Adipocyte (in vitro differentiated cells): ENCODE data around the gene CDK14.

ENCODE experiments used
- DNase-seq: peaks from one replicate; pipeline ENCODE4 v3.0.0-alpha.2; 2015; ENCODE audit warnings: low read depth
- H3K27me3 ChIP-seq: replicated peaks from 2 replicates; pipeline ENCODE4 v1.7.0; 2013; ENCODE audit warnings: mild to moderate bottlenecking, low read length, moderate library complexity; ENCODE audit not compliant: control insufficient read depth, insufficient read depth
- H3K36me3 ChIP-seq: 2 replicates; pipeline ENCODE4 v1.7.0; 2013; ENCODE audit warnings: low read length, mild to moderate bottlenecking, moderate library complexity; ENCODE audit not compliant: control insufficient read depth, insufficient read depth, severe bottlenecking
- H3K4me1 ChIP-seq: 2 replicates; pipeline ENCODE4 v1.7.0; 2013; ENCODE audit warnings: mild to moderate bottlenecking, low read length, moderate library complexity; ENCODE audit not compliant: control insufficient read depth, insufficient read depth
- H3K4me3 ChIP-seq: 2 replicates; pipeline ENCODE4 v1.7.0; 2013; ENCODE audit warnings: mild to moderate bottlenecking, low read length, moderate library complexity
- H3K9ac ChIP-seq: 2 replicates; pipeline ENCODE4 v1.7.0; 2013; ENCODE audit warnings: mild to moderate bottlenecking, low read length, moderate library complexity
- H3K9me3 ChIP-seq: 2 replicates; pipeline ENCODE4 v1.7.0; 2013; ENCODE audit warnings: mild to moderate bottlenecking, low read length, moderate library complexity; ENCODE audit not compliant: control insufficient read depth

CDK14 gene

GRCh38 chr7:90595801-90596670 lies at the start of gene CDK14:
TSS of gene CDK14 (plus strand) at chr7:90596321. CDS start at chr7:90596628, 307 bp downstream.
- peak within 1 kb of the TSS; percentile 86 for H3K9ac ChIP-seq
- no peaks in the 10 kb centered on the region for H3K36me3 ChIP-seq
- H3K4me1 ChIP-seq, result peaks cover 52% of the 10 kb centered on the region
- H3K27me3 ChIP-seq, result no peaks in the 10 kb centered on the region
- H3K9me3 ChIP-seq, result no peaks in the 10 kb centered on the region
- H3K4me3 ChIP-seq, result peak within 1 kb of the TSS; percentile 89
- DNase-seq, result peak; percentile 93

GRCh38 chr7:90551036-90551435 lies 45.1 kb upstream of the CDK14 start:
- Histone ChIP-seq H3K4me1 (no peaks in the 10 kb centered on the region), H3K9ac (no peak overlapping the region), H3K27me3 (no peaks in the 10 kb centered on the region), H3K4me3 (no peak overlapping the region), H3K9me3 (no peaks in the 10 kb centered on the region), H3K36me3 (no peaks in the 10 kb centered on the region)
- no peak for DNase-seq

GRCh38 chr7:90552521-90552920 lies 43.6 kb upstream of the CDK14 start:
- H3K36me3 ChIP-seq, result no peaks in the 10 kb centered on the region
- H3K9me3 ChIP-seq, result no peaks in the 10 kb centered on the region
- no peaks in the 10 kb centered on the region for H3K27me3 ChIP-seq
- no peak overlapping the region for H3K9ac ChIP-seq
- H3K4me1 ChIP-seq, result no peaks in the 10 kb centered on the region
- H3K4me3 ChIP-seq, result no peak overlapping the region
- peak; percentile 61 for DNase-seq

GRCh38 chr7:90560730-90561129 lies 35.4 kb upstream of the CDK14 start:
- Histone ChIP-seq H3K27me3 (no peaks in the 10 kb centered on the region), H3K4me3 (peak overlapping the region; percentile 33), H3K36me3 (no peaks in the 10 kb centered on the region), H3K9ac (no peak overlapping the region), H3K9me3 (no peaks in the 10 kb centered on the region), H3K4me1 (peaks cover 11% of the 10 kb centered on the region)
- peak; percentile 80 for DNase-seq

- peak; percentile 4 for DNase-seq
- no peak overlapping the region for H3K4me3 ChIP-seq
- no peaks in the 10 kb centered on the region for H3K27me3 ChIP-seq
- H3K9me3 ChIP-seq, result no peaks in the 10 kb centered on the region
- H3K9ac ChIP-seq, result no peak overlapping the region
- H3K36me3 ChIP-seq, result no peaks in the 10 kb centered on the region
- H3K4me1 ChIP-seq, result peaks cover 11% of the 10 kb centered on the region
Observed at GRCh38 chr7:90563286-90563685, 32.8 kb upstream of the CDK14 start.

GRCh38 chr7:90564455-90564854 lies 31.7 kb upstream of the CDK14 start:
- Histone ChIP-seq H3K9me3 (no peaks in the 10 kb centered on the region), H3K9ac (no peak overlapping the region), H3K36me3 (no peaks in the 10 kb centered on the region), H3K4me3 (no peak overlapping the region), H3K4me1 (peaks cover 11% of the 10 kb centered on the region), H3K27me3 (no peaks in the 10 kb centered on the region)
- DNase-seq, result no peak

- Histone ChIP-seq H3K36me3 (no peaks in the 10 kb centered on the region), H3K4me3 (no peak overlapping the region), H3K4me1 (peaks cover 3% of the 10 kb centered on the region), H3K27me3 (no peaks in the 10 kb centered on the region), H3K9ac (no peak overlapping the region), H3K9me3 (no peaks in the 10 kb centered on the region)
- peak; percentile 30 for DNase-seq
Observed at GRCh38 chr7:90568213-90568612, 27.9 kb upstream of the CDK14 start.

- H3K9ac ChIP-seq, result no peak overlapping the region
- no peaks in the 10 kb centered on the region for H3K9me3 ChIP-seq
- H3K4me3 ChIP-seq, result no peak overlapping the region
- H3K36me3 ChIP-seq, result no peaks in the 10 kb centered on the region
- no peak for DNase-seq
- H3K27me3 ChIP-seq, result no peaks in the 10 kb centered on the region
- H3K4me1 ChIP-seq, result peaks cover 3% of the 10 kb centered on the region
Observed at GRCh38 chr7:90569368-90569767, 26.8 kb upstream of the CDK14 start.

GRCh38 chr7:90570373-90570959 lies 25.7 kb upstream of the CDK14 start:
- no peaks in the 10 kb centered on the region for H3K27me3 ChIP-seq
- H3K36me3 ChIP-seq, result no peaks in the 10 kb centered on the region
- H3K9ac ChIP-seq, result no peak overlapping the region
- DNase-seq, result no peak
- no peaks in the 10 kb centered on the region for H3K9me3 ChIP-seq
- H3K4me3 ChIP-seq, result no peak overlapping the region
- H3K4me1 ChIP-seq, result peaks cover 3% of the 10 kb centered on the region

GRCh38 chr7:90574146-90574819 lies 21.8 kb upstream of the CDK14 start:
- H3K9ac ChIP-seq, result no peak overlapping the region
- peaks cover 8% of the 10 kb centered on the region for H3K4me1 ChIP-seq
- no peak for DNase-seq
- H3K36me3 ChIP-seq, result no peaks in the 10 kb centered on the region
- no peak overlapping the region for H3K4me3 ChIP-seq
- H3K27me3 ChIP-seq, result no peaks in the 10 kb centered on the region
- H3K9me3 ChIP-seq, result no peaks in the 10 kb centered on the region

GRCh38 chr7:90574820-90575187 lies 21.3 kb upstream of the CDK14 start:
- Histone ChIP-seq H3K9me3 (no peaks in the 10 kb centered on the region), H3K4me1 (peaks cover 13% of the 10 kb centered on the region), H3K9ac (no peak overlapping the region), H3K36me3 (no peaks in the 10 kb centered on the region), H3K27me3 (no peaks in the 10 kb centered on the region), H3K4me3 (no peak overlapping the region)
- no peak for DNase-seq
